GM12873 (cell line): ENCODE data around the gene GINS2.

Experiments used
- TF ChIP-seq, protein P1 (sequence below): IDR thresholded peaks from 2 replicates; pipeline ENCODE4 v1.5.1; 2012; ENCODE audit warnings: low read depth, mild to moderate bottlenecking, moderate library complexity, low read length, control low read depth; ENCODE audit not compliant: insufficient read depth; ENCODE audit errors: missing control alignments

Gene GINS2

DNA sequence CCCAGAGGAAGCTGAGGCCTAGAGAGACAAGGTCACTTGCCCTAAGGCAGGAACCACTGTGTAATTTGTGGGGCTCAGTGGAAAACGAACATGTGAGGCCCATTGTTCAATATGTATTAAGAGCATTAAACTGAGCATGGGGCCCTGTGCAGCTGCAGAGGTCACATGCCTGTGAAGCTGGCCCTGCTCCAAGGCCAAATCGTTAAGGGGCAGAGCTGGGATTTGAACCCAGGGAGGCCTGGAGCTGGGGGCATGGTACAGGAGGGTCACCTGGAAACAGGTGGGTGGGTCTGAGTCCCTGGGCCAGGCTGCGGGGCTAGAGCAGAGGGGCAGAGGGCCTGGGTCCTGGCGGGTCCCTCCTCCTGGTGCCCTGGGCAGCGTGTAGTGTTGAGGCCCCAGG, 42.4 kb upstream of the GINS2 start:
- TF ChIP-seq, protein P1, sequence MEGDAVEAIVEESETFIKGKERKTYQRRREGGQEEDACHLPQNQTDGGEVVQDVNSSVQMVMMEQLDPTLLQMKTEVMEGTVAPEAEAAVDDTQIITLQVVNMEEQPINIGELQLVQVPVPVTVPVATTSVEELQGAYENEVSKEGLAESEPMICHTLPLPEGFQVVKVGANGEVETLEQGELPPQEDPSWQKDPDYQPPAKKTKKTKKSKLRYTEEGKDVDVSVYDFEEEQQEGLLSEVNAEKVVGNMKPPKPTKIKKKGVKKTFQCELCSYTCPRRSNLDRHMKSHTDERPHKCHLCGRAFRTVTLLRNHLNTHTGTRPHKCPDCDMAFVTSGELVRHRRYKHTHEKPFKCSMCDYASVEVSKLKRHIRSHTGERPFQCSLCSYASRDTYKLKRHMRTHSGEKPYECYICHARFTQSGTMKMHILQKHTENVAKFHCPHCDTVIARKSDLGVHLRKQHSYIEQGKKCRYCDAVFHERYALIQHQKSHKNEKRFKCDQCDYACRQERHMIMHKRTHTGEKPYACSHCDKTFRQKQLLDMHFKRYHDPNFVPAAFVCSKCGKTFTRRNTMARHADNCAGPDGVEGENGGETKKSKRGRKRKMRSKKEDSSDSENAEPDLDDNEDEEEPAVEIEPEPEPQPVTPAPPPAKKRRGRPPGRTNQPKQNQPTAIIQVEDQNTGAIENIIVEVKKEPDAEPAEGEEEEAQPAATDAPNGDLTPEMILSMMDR: no peak

DNA sequence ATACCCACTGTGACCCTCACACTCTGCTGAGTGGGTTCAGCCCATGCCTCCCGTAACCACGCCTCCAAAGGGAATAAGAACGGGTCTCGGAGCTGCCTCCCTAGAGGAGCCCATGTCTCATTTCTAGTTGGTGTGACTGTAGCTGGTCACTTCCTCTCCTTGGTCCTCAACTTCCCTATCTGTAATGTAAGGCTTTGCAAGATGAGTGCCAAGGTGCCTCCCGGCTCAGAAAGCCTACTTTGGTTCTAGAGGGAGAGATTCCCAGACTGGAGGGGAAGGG, 41.4 kb upstream of the GINS2 start:
- TF ChIP-seq, protein P1: no peak

DNA sequence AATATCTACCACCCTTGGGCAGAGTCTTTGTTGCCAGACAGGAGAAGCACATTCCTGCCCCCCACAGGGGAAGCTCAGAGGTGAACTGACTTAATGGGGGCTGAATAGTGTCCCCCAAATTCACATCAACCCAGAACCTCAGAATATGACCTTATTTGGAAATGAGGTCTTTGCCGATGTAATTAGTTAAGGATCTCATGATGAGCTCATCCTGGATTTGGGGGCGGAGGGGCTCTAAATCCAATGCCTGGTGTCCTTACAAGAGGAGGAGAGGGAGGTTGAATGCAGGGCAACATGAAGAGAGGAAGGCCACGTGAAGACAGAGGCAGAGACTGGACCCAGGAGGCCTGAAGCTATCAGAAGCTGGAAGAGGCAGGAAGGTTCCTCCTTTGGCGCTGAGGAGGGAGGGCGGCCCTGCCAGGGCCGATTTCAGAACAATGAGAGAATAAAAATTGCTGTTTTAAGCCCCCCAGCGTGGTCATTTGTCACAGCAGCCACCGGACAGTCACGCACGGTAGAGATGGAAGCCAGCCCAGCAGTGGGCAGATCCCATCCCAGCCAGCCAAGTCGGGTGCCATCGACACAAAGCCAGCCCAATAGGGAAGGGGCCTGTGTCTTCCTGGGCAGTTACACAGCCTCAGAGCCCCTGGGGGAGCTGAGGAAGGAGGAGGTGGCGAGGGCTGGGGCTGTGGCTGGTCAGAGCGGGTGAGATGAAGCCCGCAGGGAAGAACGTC, 40.9 kb upstream of the GINS2 start:
- TF ChIP-seq, protein P1: no peak

DNA sequence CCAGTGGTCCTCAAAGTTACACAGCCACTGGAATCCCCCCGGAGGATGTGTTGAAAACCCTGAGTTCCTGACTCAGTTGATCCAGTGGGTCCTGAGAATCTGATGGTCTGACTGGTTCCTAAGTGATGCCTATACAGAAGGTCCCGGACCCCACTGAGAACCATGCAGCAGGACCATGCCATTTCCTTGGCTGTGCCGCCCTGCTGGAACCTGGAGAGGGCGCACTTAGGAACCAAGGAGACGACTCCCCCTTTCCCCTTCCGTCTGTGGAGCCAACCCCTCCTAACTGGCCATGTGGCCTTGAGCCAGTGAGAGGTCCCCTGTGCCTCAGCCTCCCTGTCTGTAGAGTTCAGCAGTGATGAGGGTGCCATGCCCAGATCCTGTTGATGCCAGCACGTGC, 40.1 kb upstream of the GINS2 start:
- TF ChIP-seq, protein P1: peak; percentile 52

DNA sequence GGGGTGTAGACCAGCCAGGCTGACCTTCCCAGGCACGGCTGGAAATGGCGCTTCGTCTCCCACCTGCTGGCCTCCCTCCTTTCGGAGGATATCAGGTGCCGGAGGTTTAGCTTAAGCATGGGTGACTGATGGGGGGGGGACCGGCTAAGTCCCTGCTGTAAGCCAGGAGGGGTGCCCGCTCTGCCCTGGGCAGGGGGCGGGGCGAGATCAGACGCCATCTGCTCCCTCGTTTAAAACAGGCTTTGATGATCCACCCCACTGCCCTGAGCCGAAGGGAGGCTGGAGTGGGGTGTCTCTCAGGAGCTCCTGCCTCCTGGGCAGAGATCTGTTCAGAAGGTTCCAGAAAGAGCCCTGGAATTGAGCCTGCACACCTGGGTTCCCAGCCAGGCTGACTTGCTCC, 36.2 kb upstream of the GINS2 start:
- TF ChIP-seq, protein P1: no peak

DNA sequence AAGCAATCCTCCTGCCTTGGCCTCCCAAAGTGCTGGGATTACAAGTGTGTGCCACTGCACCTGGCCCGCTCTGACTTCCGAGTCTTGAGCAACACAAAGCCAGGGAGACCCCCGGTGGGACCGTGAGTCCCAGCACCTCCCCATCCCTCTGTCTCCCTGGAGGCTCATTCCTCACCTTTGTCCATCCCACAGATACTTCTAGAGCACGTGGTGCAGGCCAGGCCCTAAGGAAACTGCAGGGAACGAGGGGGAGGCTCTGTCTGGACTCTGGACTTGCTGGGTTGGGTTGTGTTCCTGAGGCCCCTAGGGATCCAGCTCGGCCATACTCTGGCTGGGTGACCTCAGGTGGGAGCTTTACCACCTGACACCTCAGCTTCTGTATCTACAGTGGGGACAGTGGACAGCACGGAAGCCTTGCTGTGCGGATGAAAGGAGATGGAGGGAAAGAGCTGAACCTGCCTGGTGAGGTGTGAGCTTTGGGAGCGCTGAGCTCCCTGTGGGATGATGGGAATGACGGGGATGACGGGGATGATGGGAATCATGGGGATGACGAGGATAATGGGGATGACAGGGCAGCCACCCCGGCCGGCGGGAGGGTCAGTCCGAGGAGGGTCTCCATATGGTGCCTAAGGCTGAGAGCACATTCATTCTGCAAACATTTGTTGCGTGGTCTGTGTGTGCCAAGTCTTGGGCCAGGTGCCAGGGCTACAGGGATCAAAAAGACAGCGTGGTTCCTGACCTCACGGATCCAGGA, 35.5 kb upstream of the GINS2 start:
- TF ChIP-seq, protein P1: no peak

DNA sequence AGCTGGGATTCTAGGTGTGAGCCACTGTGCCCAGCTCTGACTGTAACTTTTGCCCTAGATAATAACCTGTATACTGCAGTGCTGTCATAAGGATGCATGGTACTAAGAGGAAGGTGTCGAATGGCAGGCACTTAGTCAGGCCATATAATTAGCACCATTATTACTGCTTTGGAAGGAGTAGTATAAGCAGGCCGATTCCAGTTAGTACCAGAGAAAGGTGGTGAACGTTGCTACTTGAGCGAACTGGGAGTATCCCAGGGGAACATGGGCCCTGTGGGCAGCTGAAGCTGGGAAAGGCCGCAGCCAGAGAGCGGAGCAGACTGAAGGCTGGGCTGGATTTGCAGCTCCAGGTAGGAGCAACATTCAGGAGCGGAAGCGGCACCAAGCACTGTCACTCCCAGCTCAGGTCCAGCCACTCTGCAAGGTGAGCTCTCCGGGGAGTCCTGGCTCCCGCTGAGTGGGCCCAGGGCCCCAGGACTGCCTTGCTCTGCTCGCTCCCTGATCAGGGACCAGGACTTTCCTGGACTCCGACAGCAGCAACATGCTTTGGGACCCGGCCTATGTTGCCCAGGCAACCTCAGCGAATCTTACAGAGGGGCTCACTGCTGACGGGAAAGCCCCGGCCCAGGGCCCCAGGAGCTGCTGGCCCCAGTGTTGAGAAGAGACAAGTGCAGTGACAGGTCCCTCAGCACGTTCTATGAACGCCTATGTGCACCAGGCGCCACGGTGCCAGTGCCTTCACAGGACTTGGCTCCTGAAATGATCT, 33.6 kb upstream of the GINS2 start:
- TF ChIP-seq, protein P1: no peak
